WI38 (cell line): ENCODE measurements around the gene GAREM1.

Source experiments
- H3K4me3 ChIP-seq: 2 replicates; pipeline ENCODE4 v1.5.1; 2011; ENCODE audit warnings: low read depth, mild to moderate bottlenecking, control low read depth, low read length
- TF ChIP-seq, protein P1 (sequence below): IDR thresholded peaks from 2 replicates; pipeline ENCODE4 v1.5.1; 2012; ENCODE audit warnings: low read depth, mild to moderate bottlenecking, control low read depth, low read length

Gene GAREM1

DNA sequence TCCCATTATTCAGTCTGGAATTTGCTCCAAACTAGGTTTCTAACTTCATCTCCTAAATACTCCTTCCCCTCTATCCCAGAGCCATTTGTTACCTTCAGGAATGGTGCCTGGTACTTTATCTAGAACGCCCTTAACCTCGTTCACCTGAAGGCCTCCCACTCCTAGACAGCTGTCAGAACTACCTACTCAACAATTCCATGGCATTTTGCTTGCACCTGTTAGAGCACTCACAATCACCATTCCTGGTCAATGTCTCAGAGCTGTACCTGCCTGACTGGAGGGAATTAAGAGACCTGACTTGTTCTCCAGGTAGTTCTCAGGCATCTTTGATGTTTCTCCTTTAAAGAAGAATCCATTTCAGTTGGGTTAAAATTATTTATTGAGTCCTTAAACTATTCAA, 88.9 kb downstream of the GAREM1 start:
- no peak overlapping the region for H3K4me3 ChIP-seq
- TF ChIP-seq, protein P1, sequence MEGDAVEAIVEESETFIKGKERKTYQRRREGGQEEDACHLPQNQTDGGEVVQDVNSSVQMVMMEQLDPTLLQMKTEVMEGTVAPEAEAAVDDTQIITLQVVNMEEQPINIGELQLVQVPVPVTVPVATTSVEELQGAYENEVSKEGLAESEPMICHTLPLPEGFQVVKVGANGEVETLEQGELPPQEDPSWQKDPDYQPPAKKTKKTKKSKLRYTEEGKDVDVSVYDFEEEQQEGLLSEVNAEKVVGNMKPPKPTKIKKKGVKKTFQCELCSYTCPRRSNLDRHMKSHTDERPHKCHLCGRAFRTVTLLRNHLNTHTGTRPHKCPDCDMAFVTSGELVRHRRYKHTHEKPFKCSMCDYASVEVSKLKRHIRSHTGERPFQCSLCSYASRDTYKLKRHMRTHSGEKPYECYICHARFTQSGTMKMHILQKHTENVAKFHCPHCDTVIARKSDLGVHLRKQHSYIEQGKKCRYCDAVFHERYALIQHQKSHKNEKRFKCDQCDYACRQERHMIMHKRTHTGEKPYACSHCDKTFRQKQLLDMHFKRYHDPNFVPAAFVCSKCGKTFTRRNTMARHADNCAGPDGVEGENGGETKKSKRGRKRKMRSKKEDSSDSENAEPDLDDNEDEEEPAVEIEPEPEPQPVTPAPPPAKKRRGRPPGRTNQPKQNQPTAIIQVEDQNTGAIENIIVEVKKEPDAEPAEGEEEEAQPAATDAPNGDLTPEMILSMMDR, result no peak

DNA sequence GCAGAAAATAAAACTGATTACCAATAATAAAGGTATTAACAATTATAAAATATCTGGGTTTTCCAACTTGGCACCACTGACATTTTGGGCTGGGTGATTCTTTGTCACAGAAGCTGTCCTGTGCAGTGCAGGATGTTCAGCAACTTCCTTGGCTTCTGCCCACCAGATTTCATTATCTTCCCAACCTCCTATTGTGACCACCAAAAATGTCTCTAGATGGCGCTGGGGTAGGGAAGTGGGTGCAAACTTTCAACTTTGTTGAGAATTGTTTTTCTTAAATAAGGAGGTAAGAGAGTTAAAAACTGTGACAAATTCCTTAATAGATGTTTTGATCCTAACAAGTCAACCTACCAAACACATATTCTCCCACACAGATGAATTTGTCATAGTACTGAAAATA, 90.1 kb downstream of the GAREM1 start:
- TF ChIP-seq, protein P1, result no peak
- H3K4me3 ChIP-seq, result no peak overlapping the region

DNA sequence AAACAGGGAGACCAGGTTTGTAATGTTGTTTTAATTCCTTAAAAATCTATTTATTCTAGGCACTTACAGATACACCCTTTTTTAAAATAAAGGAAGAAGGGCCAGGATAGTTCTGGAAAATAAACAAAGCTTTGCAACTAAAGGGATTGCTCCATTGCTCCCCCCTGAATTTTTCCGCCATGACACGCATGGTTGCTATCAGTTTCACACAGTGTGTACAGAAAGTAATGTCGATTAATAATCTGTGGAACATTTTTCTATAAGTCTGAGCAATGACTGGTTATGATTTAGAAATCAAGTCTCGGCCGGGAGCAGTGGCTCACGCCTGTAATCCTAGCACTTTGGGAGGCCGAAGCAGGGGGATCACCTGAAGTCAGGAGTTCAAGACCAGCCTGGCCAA, 90.8 kb downstream of the GAREM1 start:
- TF ChIP-seq, protein P1, result no peak
- no peak overlapping the region for H3K4me3 ChIP-seq

DNA sequence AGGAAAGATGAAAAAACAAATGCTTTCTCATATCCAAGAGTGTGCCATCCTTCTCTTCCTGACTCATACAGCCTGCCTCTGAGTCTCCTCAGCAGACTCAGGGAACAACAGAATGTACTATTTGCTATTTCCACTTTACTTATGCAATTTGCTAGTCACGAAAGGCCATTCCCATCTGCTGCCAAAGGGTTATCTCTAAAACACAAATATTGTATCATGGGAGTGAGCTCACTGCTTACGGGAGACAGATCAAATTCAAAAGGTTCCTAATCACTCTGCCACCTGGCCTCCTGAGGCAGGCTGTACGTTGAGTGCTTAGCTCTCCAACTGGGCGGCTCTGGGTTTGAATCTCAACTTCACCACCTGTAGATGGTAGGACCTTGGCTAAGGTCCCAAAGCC, 92.0 kb downstream of the GAREM1 start:
- TF ChIP-seq, protein P1, result no peak
- no peak overlapping the region for H3K4me3 ChIP-seq

DNA sequence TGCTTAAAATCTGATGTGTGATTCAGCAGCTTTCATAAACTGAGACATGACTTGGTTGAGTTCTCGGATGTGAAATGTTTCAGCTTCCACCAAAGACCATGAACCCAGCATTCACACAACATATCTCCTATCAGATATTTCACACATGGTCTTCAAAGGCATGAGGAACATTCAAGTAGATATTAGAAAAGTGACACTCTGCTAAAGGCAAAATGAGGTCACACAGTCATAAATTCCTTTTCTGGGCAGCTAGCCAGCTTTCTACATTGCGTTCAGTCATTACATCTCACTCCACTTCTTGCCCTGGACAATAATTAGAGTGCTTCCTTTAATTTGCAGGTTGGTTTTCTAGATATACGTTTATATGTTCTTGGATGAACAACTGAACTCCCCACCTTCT, 96.7 kb downstream of the GAREM1 start:
- H3K4me3 ChIP-seq, result no peak overlapping the region
- TF ChIP-seq, protein P1, result no peak

DNA sequence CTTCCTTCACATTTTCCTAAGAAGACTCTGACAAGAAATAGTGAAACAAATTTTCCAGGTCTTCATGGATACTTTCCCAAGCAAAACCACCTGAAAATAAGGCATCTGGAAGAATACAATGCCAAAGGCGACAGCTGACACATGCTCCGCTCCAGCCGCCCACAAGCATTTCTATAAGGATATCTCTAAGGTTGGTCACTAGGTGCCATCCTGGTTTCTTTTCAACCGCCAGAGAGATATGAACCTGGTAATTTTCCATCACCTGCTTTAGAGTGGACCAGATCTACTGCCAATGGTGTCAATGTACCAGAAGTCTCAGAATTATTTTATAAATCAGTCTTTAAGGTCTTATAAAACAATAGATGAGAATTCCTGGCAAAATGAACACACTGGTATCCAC, 97.2 kb downstream of the GAREM1 start:
- H3K4me3 ChIP-seq, result no peak overlapping the region
- TF ChIP-seq, protein P1, result no peak

DNA sequence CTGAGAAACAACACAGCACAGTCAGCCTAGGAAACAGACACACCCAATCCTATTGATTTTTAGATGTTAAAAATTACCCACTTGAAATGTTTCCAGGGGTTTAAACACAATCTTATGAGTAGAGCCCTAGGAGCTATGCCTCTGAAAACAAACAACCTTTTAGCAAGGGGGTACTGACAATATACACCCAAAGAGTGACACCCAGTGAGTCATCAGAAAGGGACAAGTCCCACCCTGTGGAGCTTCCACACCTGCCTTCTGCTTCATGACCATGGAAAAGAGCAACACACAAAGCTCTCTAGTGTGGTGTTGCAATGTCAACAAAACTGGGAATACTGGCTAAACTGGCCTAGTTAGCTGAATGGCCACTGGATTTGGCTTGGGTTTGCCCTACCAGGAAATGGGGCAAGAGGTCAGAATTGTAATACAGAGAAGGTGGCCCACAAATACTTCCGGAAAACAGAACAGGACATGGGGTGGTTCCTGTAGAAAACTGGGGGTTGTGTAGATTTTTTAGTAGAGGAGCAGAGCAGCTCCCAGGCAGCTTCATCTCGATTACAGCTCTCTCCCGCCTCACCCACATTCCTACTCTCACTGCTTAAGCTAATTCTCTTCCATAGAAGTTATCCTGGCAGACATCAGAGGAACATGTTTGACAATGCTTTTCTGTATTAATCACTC, 98.2 kb downstream of the GAREM1 start:
- TF ChIP-seq, protein P1, result no peak
- H3K4me3 ChIP-seq, result no peak overlapping the region
